ENCODE measurements around the gene PRKRIP1. TPM values are rescaled to one million over a fixed set of nuclear protein-coding genes. Genes with fewer than 3 reads are reported as not detected.
"Not testable (repeated sequence)": the region's sequence is repeated elsewhere in the genome, so short reads cannot be mapped to it uniquely, and the experiment has no call there.

Gene PRKRIP1
- total RNA-seq, 2 experiments from 2014 or later, result 27.2 to 28.3 TPM

- POLR2A ChIA-PET, result interaction anchor here (1.2 kb wide), 2 partner anchors 9 to 15 kb away, joined by 3 to 4 read pairs; no protein-coding TSS in a partner anchor
- no peaks in the 10 kb centered on the region for H3K27me3 Mint-ChIP-seq
- CTCF ChIA-PET, result no interaction called here
Measured at GRCh38 chr7:102454468-102454867, 58.3 kb downstream of the PRKRIP1 start.

DNA sequence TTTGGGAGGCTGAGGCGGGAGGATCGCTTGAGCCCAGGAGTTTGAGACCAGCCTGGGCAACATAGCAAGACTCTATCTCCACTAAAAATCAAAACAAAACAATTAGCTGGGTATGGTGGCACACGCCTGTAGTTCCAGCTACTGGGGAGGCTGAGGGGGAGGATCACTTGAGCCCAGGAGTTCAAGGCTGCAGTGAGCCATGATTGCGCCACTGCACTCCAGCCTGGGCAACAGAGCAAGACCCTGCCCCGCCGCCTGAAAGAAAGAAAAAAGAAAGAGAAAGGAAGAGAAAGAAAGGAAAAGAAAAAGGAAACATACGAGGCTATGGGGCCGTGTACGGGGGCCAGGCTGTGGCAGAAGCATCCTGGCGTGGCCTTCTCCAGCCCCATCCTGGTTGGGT is 58.8 kb downstream of the PRKRIP1 start:
- H3K4me1 Mint-ChIP-seq, H3K9me3 Mint-ChIP-seq, DNase-seq, H3K4me3 Mint-ChIP-seq, H3K27me3 Mint-ChIP-seq, CTCF ChIA-PET, H3K27ac Mint-ChIP-seq: not testable (repeated sequence)
- POLR2A ChIA-PET, result interaction anchor here (1.2 kb wide), 1 partner anchor 9 kb away, joined by 4 read pairs; no protein-coding TSS in a partner anchor
- H3K36me3 Mint-ChIP-seq (ENCODE audit: low read depth), result peaks cover 11% of the 10 kb centered on the region

More at GRCh38 chr7:102454468-102454867, 58.3 kb downstream of the PRKRIP1 start:
- no peak overlapping the region for H3K4me3 Mint-ChIP-seq
- H3K9me3 Mint-ChIP-seq, result no peaks in the 10 kb centered on the region
- no peaks in the 10 kb centered on the region for H3K4me1 Mint-ChIP-seq
- peaks cover 11% of the 10 kb centered on the region for H3K36me3 Mint-ChIP-seq (ENCODE audit: low read depth)
- no peak overlapping the region for H3K27ac Mint-ChIP-seq
- DNase-seq, result no peak

DNA sequence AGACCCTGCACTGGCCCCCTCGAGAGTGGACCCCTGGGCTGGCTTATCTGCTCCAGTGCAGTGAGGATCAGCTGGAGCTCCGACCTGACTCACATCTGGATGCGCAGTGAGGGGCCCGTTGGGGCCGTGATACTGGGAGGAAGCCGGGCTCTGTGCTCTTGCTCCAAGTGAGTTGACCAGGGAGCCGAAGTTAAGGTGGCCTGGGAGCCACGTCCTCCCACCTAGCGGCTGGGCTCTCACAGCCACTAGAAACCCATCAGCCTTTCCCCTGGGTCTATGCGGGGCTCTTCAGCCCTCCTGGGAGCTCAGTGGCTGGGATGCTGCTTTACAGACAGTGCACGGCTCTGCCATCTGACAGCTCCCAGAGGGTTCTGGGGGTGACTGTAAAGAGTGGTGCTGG is 59.4 kb downstream of the PRKRIP1 start:
- ChIA-PET POLR2A (interaction anchor here (1.0 to 1.4 kb wide), 2 partner anchors 51 to 59 kb away, joined by 3 to 5 read pairs; no protein-coding TSS in a partner anchor), CTCF (no interaction called here)
- H3K27me3 Mint-ChIP-seq, result no peaks in the 10 kb centered on the region
- H3K4me1 Mint-ChIP-seq, result peaks cover under 1% of the 10 kb centered on the region
- H3K27ac Mint-ChIP-seq, result no peak overlapping the region
- no peak overlapping the region for H3K4me3 Mint-ChIP-seq
- H3K36me3 Mint-ChIP-seq (ENCODE audit: low read depth), result peaks cover 8% of the 10 kb centered on the region
- no peaks in the 10 kb centered on the region for H3K9me3 Mint-ChIP-seq
- no peak for DNase-seq

DNA sequence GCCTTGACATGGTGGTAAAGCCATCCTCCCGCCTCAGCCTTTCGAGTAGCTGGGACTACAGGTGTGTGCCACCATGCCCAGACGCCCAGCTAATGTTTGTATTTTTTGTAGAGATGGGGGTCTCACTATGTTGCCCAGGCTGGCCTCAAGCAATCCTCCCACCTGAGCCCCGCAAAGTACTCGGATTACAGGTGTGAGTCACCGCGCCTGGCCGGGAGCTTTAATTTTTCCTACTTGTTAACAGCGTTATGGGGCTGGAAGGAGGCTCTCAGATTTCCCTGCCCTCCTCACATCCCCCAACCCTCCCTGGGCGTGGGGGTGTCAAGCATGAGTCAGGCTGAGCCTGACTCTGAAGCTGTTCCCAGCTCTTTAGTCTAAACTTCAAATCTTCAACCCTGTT is 60.2 kb downstream of the PRKRIP1 start:
- Mint-ChIP-seq H3K27me3 (no peaks in the 10 kb centered on the region), H3K9me3 (no peaks in the 10 kb centered on the region), H3K4me3 (no peak overlapping the region), H3K4me1 (peaks cover 3% of the 10 kb centered on the region), H3K36me3 (ENCODE audit: low read depth) (peaks cover 11% of the 10 kb centered on the region), H3K27ac (no peak overlapping the region)
- ChIA-PET POLR2A (interaction anchor here (1.0 to 1.9 kb wide), 4 partner anchors 29 to 59 kb away, joined by 3 to 5 read pairs (median 4); no protein-coding TSS in a partner anchor), CTCF (interaction anchor here (0.8 to 0.9 kb wide), 2 partner anchors 22 to 44 kb away, joined by 3 to 4 read pairs; no protein-coding TSS in a partner anchor)
- no peak for DNase-seq

GRCh38 chr7:102457352-102457924 is 61.3 kb downstream of the PRKRIP1 start:
- H3K9me3 Mint-ChIP-seq, result no peaks in the 10 kb centered on the region
- H3K4me3 Mint-ChIP-seq, result no peak overlapping the region
- ChIA-PET POLR2A (interaction anchor here (1.3 to 1.9 kb wide), 2 partner anchors 31 to 46 kb away, joined by 3 to 5 read pairs; no protein-coding TSS in a partner anchor), CTCF (interaction anchor here (1.1 kb wide), 1 partner anchor 53 kb away, joined by 3 read pairs; no protein-coding TSS in a partner anchor)
- no peaks in the 10 kb centered on the region for H3K27me3 Mint-ChIP-seq
- peaks cover 3% of the 10 kb centered on the region for H3K4me1 Mint-ChIP-seq
- no peak for DNase-seq
- H3K36me3 Mint-ChIP-seq (ENCODE audit: low read depth), result peaks cover 11% of the 10 kb centered on the region
- no peak overlapping the region for H3K27ac Mint-ChIP-seq

- DNase-seq, result no peak
- Mint-ChIP-seq H3K9me3 (no peaks in the 10 kb centered on the region), H3K27me3 (no peaks in the 10 kb centered on the region), H3K27ac (no peak overlapping the region), H3K4me1 (peaks cover 15% of the 10 kb centered on the region), H3K4me3 (no peak overlapping the region), H3K36me3 (ENCODE audit: low read depth) (peaks cover 11% of the 10 kb centered on the region)
- ChIA-PET POLR2A (no interaction called here), CTCF (interaction anchor here (1.7 kb wide), 1 partner anchor 55 kb away, joined by 6 read pairs; no protein-coding TSS in a partner anchor)
Measured at GRCh38 chr7:102459221-102459844, 63.2 kb downstream of the PRKRIP1 start.

DNA sequence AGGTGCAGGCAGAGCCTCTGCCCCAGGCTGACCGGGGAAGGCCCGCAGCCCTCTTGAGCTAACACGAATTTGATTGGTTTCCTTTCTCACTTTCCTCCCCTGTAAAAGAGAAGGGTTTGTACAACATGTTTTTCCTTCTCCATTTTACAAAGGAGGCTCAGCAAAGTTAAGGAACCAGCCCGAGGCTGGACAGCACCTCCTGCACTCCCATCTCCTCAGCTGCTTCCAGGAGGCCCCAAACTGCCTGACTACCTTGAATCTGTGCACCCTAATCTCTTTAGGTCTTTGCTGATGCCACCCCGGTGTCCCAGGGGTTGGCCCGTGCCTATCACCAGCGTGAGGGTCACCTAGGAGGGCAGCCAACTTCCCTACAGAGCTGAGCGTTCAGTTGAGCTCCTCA is 64.3 kb downstream of the PRKRIP1 start:
- Mint-ChIP-seq H3K27ac (no peak overlapping the region), H3K9me3 (no peaks in the 10 kb centered on the region), H3K36me3 (ENCODE audit: low read depth) (peaks cover 11% of the 10 kb centered on the region), H3K27me3 (no peaks in the 10 kb centered on the region), H3K4me3 (no peak overlapping the region), H3K4me1 (peaks cover 16% of the 10 kb centered on the region)
- ChIA-PET POLR2A (no interaction called here), CTCF (interaction anchor here (0.6 kb wide), 1 partner anchor 133 kb away, joined by 3 read pairs; no protein-coding TSS in a partner anchor)
- no peak for DNase-seq

DNA sequence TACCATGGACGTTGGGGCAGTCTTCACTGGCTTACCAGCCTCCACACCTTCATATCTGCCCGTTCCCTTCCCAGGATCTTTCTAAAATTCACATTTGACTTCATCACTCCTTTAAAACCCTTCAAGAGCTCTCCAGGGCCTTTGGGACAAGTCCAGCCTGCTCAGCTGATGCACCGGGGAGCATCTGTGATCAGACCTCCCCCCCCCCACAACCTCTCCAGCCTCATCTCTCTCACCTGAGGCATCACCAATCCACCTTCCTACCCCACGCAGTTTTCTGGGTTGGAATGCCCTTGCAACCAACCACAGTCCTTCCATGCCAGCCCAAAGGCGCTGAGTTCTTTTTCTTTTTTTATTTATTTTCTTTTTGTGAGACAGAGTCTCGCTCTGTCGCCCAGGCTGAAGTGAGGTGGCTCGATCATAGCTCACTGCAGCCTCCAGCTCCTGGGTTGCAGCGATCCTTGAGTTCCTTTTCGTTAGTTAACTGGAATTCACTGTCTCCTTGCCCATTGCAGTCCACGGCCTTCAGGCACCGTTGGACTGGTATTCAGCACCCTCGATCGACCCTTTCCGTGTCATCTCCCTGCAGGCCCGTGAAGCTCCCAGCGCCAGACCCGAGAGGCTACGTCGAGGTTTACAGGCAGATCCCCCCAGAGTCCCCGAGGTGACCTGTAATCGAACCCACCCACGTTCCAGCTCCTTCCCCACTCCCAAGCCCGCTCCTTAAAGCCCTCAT is 67.8 kb downstream of the PRKRIP1 start:
- Mint-ChIP-seq H3K36me3 (ENCODE audit: low read depth) (peaks cover 9% of the 10 kb centered on the region), H3K4me3 (peak overlapping the region; percentile 96), H3K9me3 (no peaks in the 10 kb centered on the region), H3K4me1 (peaks cover 29% of the 10 kb centered on the region), H3K27ac (peak overlapping the region; percentile 80), H3K27me3 (no peaks in the 10 kb centered on the region)
- POLR2A ChIA-PET, result interaction anchor here (1.0 to 3.0 kb wide), 6 partner anchors 10 to 49 kb away, joined by 4 to 18 read pairs (median 6); no protein-coding TSS in a partner anchor
- CTCF ChIA-PET, result interaction anchor here (0.7 to 3.9 kb wide), 7 partner anchors 14 to 59 kb away, joined by 3 to 22 read pairs (median 3); no protein-coding TSS in a partner anchor
- no peak for DNase-seq

- peak; percentile 94 for DNase-seq
- Mint-ChIP-seq H3K9me3 (no peaks in the 10 kb centered on the region), H3K36me3 (ENCODE audit: low read depth) (peaks cover 9% of the 10 kb centered on the region), H3K27me3 (no peaks in the 10 kb centered on the region), H3K4me3 (peak within 1 kb of the TSS; percentile 96), H3K27ac (peak within 1 kb of the TSS; percentile 80), H3K4me1 (peaks cover 29% of the 10 kb centered on the region)
- ChIA-PET CTCF (interaction anchor here (0.8 to 3.9 kb wide), 8 partner anchors 19 to 76 kb away, joined by 3 to 26 read pairs (median 5); no protein-coding TSS in a partner anchor), POLR2A (interaction anchor here (1.0 to 3.0 kb wide), 8 partner anchors 10 to 50 kb away, joined by 4 to 18 read pairs (median 6); no protein-coding TSS in a partner anchor)
Measured at GRCh38 chr7:102464577-102465280, 68.6 kb downstream of the PRKRIP1 start, which contains the start of the genes ALKBH4 and LRWD1. Gene ALKBH4, minus strand, starts transcription at chr7:102464863. Its CDS starts 27 bp downstream, at chr7:102464836. Gene LRWD1, plus strand, starts transcription at chr7:102464984. Its CDS starts 97 bp downstream, at chr7:102465081.

GRCh38 chr7:102466097-102466496 is 69.9 kb downstream of the PRKRIP1 start:
- Mint-ChIP-seq H3K27me3 (no peaks in the 10 kb centered on the region), H3K4me3 (peak overlapping the region; percentile 96), H3K27ac (no peak overlapping the region), H3K9me3 (no peaks in the 10 kb centered on the region), H3K4me1 (peaks cover 26% of the 10 kb centered on the region), H3K36me3 (ENCODE audit: low read depth) (peaks cover 7% of the 10 kb centered on the region)
- ChIA-PET CTCF (interaction anchor here (0.6 to 3.9 kb wide), 8 partner anchors 31 to 78 kb away, joined by 3 to 26 read pairs (median 4); no protein-coding TSS in a partner anchor), POLR2A (interaction anchor here (1.0 to 3.0 kb wide), 5 partner anchors 32 to 54 kb away, joined by 5 to 18 read pairs (median 7); partner anchors contain the start of gene ORAI2)
- no peak for DNase-seq

DNA sequence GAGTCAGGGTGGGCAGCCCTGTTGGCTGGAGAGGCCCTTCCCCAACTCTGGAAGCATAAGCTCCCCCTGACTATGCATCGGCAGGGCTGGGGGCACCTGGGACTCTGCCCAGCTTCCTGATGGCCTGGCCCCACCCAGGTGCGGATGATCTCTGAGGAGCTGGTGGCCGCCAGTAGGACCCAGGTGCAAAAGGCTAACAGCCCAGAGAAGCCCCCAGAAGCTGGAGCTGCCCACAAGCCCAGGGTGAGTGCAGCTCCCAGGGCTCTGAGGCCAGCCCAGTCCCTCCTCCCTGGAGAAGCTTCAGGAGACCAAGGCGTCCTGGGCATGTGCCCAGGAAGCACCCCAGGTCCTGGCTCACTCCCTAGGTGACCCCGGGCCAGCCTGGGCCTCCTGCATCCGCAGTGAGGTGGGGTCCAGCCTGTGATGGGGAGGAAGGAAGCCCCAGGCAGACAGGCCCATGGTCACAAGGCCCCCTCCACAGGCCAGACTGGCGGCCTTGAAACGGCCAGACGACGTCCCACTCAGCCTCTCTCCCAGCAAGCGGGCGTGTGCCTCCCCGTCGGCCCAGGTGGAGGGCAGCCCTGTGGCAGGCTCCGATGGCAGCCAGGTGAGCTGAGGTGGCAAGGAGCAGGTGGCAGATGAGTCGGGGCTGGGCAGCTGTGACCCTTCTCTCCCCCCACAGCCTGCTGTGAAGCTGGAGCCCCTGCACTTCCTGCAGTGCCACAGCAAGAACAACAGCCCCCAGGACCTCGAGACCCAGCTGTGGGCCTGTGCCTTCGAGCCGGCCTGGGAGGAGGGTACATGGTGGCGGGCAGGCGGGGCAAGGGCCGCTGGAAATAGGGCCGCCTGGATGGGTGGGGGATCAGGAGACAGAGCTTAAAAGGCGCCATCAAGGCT is 71.7 kb downstream of the PRKRIP1 start:
- ChIA-PET CTCF (interaction anchor here (0.7 to 3.1 kb wide), 4 partner anchors 52 to 1148 kb away, joined by 3 to 26 read pairs (median 13); no protein-coding TSS in a partner anchor), POLR2A (interaction anchor here (0.9 to 1.1 kb wide), 5 partner anchors 30 to 72 kb away, joined by 3 to 6 read pairs (median 4); partner anchors contain the start of gene PRKRIP1)
- Mint-ChIP-seq H3K27ac (no peak overlapping the region), H3K9me3 (no peaks in the 10 kb centered on the region), H3K36me3 (ENCODE audit: low read depth) (peaks cover 12% of the 10 kb centered on the region), H3K4me3 (no peak overlapping the region), H3K27me3 (no peaks in the 10 kb centered on the region), H3K4me1 (peaks cover 23% of the 10 kb centered on the region)
- no peak for DNase-seq
